ENCODE results near the gene CPEB4. TPM values are rescaled to one million over a fixed set of nuclear protein-coding genes. Genes with fewer than 3 reads are reported as not detected.
A peak's percentile ranks its signal among the peaks of the same experiment; 100 is the strongest.

The CPEB4 gene
- total RNA-seq = 10 to 100 TPM in 3 of 4 donors, 1 to 10 TPM in 1; 7.2 to 24.1 (median 18.9) TPM

GRCh38 chr5:173887610-173888472, at the start of gene CPEB4:
Gene CPEB4 (plus strand): TSS chr5:173888349. CDS start chr5:173889734, 1,385 bp downstream.
- Histone ChIP-seq H3K4me1 (no peaks in the 10 kb centered on the region), H3K4me3 (peak within 1 kb of the TSS; percentile 85 to 97), H3K27ac (peak within 1 kb of the TSS; percentile 92 to 94), H3K27me3 (no peaks in the 10 kb centered on the region), H3K9me3 (no peaks in the 10 kb centered on the region), H3K36me3 (no peaks in the 10 kb centered on the region)
- peak; percentile 98 to 99 for DNase-seq
- intact Hi-C loops (cut with DNase I; ENCODE audit: low total_unique reads) = loop anchor here (5.0 kb wide), 1 partner anchor 271 kb away; the partner anchor contains the start of gene BOD1
- peak in 1 of 4 experiments; percentile 6 for TF ChIP-seq CTCF (IDR thresholded peaks at IDR 0.05)
- peak; percentile 92 to 98 for TF ChIP-seq POLR2A (IDR thresholded peaks at IDR 0.05)

DNA sequence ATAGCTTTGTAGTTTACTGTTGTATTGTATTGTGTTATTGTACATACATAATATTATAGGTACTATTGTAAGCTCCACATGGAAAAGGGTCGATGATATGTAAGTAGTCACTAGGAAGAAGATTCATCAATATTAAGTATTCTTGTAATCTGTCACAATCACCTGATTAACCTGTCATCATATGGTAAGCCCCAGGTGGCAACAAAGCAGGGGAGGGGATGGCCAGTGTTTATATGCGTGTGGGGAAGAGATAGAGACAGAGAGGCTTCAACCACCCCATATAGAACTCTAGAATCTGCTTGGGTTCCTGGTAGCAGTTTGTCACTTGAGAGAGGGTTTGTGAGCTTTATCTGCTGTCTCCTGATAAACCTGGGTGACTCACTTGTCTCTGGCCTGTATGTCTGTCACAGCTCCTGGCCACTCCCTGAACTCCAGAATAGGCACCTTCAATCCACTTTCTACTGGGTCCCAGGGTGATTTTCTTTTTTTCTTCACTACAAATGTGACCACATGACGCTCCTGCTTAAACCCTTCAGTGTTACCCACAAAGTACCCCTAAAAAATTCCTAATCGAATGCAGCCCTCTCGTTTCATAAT, 48.9 kb upstream of the CPEB4 start:
- intact Hi-C loops (cut with DNase I; ENCODE audit: low total_unique reads) = no loop called here
- H3K27me3 ChIP-seq = no peaks in the 10 kb centered on the region

DNA sequence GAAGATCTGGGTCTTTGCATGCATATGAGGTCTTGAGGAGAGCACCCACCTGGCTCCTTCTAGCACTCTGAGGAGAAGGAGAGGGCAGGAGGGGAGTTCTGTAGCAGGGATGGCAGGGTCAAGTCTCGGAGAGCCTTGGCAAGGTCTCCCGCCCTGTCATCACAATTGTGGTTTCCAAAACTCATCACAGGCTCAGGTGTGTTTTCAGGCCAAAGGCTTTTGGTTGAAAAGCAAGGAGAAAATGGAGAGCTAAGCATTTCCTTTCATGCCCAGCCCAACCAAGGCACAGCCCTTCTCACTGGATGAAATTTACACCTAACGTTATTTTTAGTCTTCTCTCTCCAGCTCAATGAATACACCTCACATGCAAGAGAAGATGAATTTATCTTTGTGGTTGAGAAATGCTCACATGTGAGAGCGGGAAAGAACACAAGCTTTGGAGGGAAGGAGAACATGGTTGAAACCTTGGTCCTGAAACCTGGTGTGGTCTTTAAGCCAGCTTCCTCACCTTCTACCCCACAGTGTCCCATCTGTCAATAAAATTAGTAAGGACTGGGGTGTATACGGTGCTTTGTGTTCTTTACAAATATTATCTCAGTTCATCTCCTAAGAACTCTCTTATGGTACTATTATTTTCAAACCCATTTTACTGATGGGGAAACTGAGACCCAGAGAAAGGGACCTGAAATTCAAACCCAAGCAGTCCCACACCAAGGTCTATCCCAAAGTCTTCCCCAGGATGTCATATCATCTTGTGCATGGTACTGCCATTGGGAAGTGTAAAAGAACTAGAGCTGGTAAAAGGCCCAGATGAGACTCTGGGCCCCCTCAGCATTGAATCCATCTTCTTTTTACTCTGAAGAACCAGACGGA, 47.8 kb upstream of the CPEB4 start:
- Histone ChIP-seq H3K4me3 (no peak overlapping the region), H3K27ac (no peak overlapping the region), H3K9me3 (no peaks in the 10 kb centered on the region), H3K36me3 (no peaks in the 10 kb centered on the region), H3K4me1 (no peaks in the 10 kb centered on the region), H3K27me3 (no peaks in the 10 kb centered on the region)
- intact Hi-C loops (cut with DNase I; ENCODE audit: low total_unique reads) = no loop called here
- TF ChIP-seq CTCF (IDR thresholded peaks at IDR 0.05) = no peak
- TF ChIP-seq POLR2A (IDR thresholded peaks at IDR 0.05) = no peak
- DNase-seq = no peak

More for the DNA sequence above, 48.9 kb upstream of the CPEB4 start:
- Histone ChIP-seq H3K4me3 (no peak overlapping the region), H3K9me3 (no peaks in the 10 kb centered on the region), H3K36me3 (no peaks in the 10 kb centered on the region), H3K4me1 (no peaks in the 10 kb centered on the region), H3K27ac (no peak overlapping the region)
- TF ChIP-seq CTCF (IDR thresholded peaks at IDR 0.05) (no peak), POLR2A (IDR thresholded peaks at IDR 0.05) (no peak)
- DNase-seq = no peak

- Histone ChIP-seq H3K36me3 (no peaks in the 10 kb centered on the region), H3K4me3 (no peak overlapping the region), H3K9me3 (no peaks in the 10 kb centered on the region), H3K27ac (no peak overlapping the region), H3K27me3 (no peaks in the 10 kb centered on the region), H3K4me1 (no peaks in the 10 kb centered on the region)
- intact Hi-C loops (cut with DNase I; ENCODE audit: low total_unique reads) = no loop called here
- no peak for DNase-seq
- TF ChIP-seq CTCF (IDR thresholded peaks at IDR 0.05) (no peak), POLR2A (IDR thresholded peaks at IDR 0.05) (no peak)
These were observed 46.4 kb upstream of the CPEB4 start for GRCh38 chr5:173841710-173842109.

All from uterus (tissue), 4 donors.